ENCODE results near the gene LARGE1.

The LARGE1 gene

DNA sequence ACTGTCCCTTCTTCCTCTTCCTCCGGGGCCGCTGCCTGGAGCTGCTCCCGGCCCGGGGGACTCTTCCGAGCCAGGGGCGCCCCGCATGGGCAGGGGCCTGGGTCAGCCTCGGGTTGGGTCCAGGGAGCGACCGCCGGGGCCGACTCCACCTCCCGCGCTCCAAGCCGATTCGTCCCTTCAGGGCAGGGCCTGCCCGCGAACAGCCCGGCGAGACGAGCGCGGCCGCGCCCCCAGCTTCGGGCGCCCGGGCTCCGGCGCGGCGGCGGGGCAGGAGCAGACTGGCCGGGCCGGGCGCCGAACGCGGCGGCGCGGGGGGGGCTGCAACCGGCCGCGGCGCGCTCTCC, at the start of gene LARGE1:
Gene LARGE1, minus strand, starts transcription at position 280 of the 344 bp plus-strand sequence.
- H3K27me3 ChIP-seq (ENCODE audit: control insufficient read depth, insufficient read depth, low read length): peaks cover 14% of the 10 kb centered on the region
- peak within 1 kb of the TSS; percentile 68 for H3K4me3 ChIP-seq (ENCODE audit: low read depth, low read length)
- H3K9ac ChIP-seq (ENCODE audit: low read depth, low read length): peak within 1 kb of the TSS; percentile 71

DNA sequence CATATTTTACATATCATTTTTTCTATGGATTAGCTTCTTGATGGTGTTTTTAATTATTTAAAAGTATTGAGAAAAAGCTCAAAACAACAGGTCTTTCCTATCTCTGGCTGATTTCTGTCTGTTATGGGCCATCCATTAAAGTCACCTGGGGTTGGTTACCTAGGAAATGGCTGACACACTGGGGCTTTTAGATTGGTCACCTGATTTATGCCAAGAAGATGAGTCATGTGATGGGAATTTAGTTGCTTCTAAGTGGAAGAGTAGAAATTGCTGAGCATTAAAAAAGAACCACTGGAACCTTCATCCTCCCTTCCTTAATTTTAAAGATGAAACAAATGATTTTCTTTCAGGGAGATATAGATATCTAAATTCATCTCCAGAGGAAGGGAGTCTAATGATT, 48.8 kb upstream of the LARGE1 start:
- H3K36me3 ChIP-seq (ENCODE audit: control insufficient read depth, insufficient read depth, low read length): no peaks in the 10 kb centered on the region
- H3K4me1 ChIP-seq (ENCODE audit: control insufficient read depth, insufficient read depth, low read length): peaks cover 4% of the 10 kb centered on the region; the same call in 1 of the 2 replicates
- no peak overlapping the region for H3K27ac ChIP-seq (ENCODE audit: low read depth, low read length)
- no peak overlapping the region for H3K4me3 ChIP-seq (ENCODE audit: low read depth, low read length)
- no peak overlapping the region for H3K9ac ChIP-seq (ENCODE audit: low read depth, low read length)
- no peaks in the 10 kb centered on the region for H3K9me3 ChIP-seq (ENCODE audit: control insufficient read depth, insufficient read depth, low read length)
- no peaks in the 10 kb centered on the region; the same call in 1 of the 2 replicates for H3K27me3 ChIP-seq (ENCODE audit: control insufficient read depth, insufficient read depth, low read length)

More for the DNA sequence above, at the start of gene LARGE1:
- no peaks in the 10 kb centered on the region for H3K36me3 ChIP-seq (ENCODE audit: control insufficient read depth, insufficient read depth, low read length)
- H3K27ac ChIP-seq (ENCODE audit: low read depth, low read length): no peak within 1 kb of the TSS
- H3K4me1 ChIP-seq (ENCODE audit: control insufficient read depth, insufficient read depth, low read length): peaks cover 41% of the 10 kb centered on the region
- no peaks in the 10 kb centered on the region for H3K9me3 ChIP-seq (ENCODE audit: control insufficient read depth, insufficient read depth, low read length)

DNA sequence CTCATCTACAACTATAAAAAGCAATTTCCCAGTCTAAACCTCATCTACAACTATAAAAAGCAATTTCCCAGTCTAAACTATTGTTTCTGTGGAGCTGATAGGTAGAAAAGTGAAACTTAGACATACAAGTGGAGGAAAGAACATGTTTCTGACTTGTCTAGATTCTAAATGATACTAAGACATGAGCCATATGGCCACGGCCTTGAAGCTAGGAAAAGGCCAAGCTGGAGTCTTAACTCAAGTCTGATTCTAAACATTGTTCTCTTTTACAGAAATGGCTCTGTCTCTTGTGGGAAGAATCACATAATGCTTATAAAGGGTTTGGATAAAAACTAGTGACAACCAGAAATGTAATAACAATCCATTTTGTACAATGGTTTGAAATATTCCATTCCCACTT, 43.8 kb upstream of the LARGE1 start:
- Histone ChIP-seq H3K27me3 (ENCODE audit: control insufficient read depth, insufficient read depth, low read length) (no peaks in the 10 kb centered on the region; the same call in 1 of the 2 replicates), H3K36me3 (ENCODE audit: control insufficient read depth, insufficient read depth, low read length) (no peaks in the 10 kb centered on the region), H3K4me1 (ENCODE audit: control insufficient read depth, insufficient read depth, low read length) (no peaks in the 10 kb centered on the region), H3K9ac (ENCODE audit: low read depth, low read length) (no peak overlapping the region), H3K9me3 (ENCODE audit: control insufficient read depth, insufficient read depth, low read length) (no peaks in the 10 kb centered on the region), H3K4me3 (ENCODE audit: low read depth, low read length) (no peak overlapping the region), H3K27ac (ENCODE audit: low read depth, low read length) (no peak overlapping the region)

DNA sequence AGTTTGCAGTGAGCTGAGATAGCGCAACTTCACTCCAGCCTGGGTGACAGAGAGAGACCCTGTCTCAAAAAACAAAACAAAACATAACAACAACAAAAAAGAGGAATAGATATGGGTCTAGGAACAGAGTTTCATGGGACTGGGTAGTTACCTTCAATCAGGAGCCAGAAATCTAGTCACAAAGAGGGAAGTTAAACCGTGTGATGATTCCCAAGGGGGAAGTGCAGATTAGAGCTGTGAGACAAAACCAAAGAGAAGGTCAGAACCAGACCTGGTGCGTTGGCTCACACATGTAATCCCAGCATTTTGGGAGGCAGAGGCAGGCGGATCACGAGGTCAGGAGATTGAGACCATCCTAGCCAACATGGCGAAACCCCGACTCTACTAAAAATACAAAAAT, 42.1 kb upstream of the LARGE1 start:
- H3K4me1 ChIP-seq (ENCODE audit: control insufficient read depth, insufficient read depth, low read length): no peaks in the 10 kb centered on the region
- H3K9me3 ChIP-seq (ENCODE audit: control insufficient read depth, insufficient read depth, low read length): no peaks in the 10 kb centered on the region
- no peaks in the 10 kb centered on the region for H3K36me3 ChIP-seq (ENCODE audit: control insufficient read depth, insufficient read depth, low read length)
- H3K9ac ChIP-seq (ENCODE audit: low read depth, low read length): no peak overlapping the region
- no peaks in the 10 kb centered on the region; the same call in 1 of the 2 replicates for H3K27me3 ChIP-seq (ENCODE audit: control insufficient read depth, insufficient read depth, low read length)
- no peak overlapping the region for H3K4me3 ChIP-seq (ENCODE audit: low read depth, low read length)
- H3K27ac ChIP-seq (ENCODE audit: low read depth, low read length): no peak overlapping the region

DNA sequence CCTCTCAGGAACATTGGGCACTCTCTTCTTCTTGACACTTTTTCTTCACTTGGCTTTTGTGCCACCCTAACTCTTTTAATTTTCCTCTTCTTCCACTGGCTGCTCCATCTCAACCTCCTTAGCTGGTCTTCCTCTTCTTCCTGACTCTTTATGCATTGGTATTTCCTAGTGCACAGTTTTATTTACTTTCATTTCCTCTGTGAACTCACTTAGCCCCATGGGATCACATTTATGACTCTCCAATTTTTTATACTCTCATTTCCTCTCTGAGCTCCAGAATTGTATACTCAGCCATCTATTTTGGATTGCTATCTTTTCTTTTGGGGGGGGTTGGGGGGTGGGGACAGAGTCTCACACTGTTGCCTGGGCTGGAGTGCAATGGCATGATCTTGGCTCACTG, 38.5 kb upstream of the LARGE1 start:
- Histone ChIP-seq H3K27me3 (ENCODE audit: control insufficient read depth, insufficient read depth, low read length) (no peaks in the 10 kb centered on the region), H3K4me3 (ENCODE audit: low read depth, low read length) (no peak overlapping the region), H3K36me3 (ENCODE audit: control insufficient read depth, insufficient read depth, low read length) (no peaks in the 10 kb centered on the region), H3K27ac (ENCODE audit: low read depth, low read length) (no peak overlapping the region), H3K4me1 (ENCODE audit: control insufficient read depth, insufficient read depth, low read length) (no peaks in the 10 kb centered on the region), H3K9ac (ENCODE audit: low read depth, low read length) (no peak overlapping the region), H3K9me3 (ENCODE audit: control insufficient read depth, insufficient read depth, low read length) (no peaks in the 10 kb centered on the region)

DNA sequence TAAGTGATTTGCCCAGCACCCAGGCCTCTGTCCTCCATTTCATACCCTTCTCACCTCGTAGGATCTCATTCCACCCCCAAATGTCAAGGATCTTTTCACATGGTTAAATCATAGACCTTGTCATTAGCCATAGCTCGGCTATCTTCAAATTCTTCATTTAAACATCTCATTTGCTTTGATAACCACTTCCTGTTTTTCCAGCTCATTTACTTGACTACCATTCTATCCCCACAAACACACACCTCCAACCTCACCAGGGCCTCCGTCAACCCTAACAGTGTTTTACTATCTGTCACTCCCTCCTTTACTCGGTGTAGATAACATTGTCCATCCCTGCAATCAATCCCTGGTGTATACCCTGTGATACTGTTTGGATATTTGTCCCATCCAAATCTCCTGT, 36.8 kb upstream of the LARGE1 start:
- no peak overlapping the region for H3K27ac ChIP-seq (ENCODE audit: low read depth, low read length)
- no peaks in the 10 kb centered on the region for H3K27me3 ChIP-seq (ENCODE audit: control insufficient read depth, insufficient read depth, low read length)

DNA sequence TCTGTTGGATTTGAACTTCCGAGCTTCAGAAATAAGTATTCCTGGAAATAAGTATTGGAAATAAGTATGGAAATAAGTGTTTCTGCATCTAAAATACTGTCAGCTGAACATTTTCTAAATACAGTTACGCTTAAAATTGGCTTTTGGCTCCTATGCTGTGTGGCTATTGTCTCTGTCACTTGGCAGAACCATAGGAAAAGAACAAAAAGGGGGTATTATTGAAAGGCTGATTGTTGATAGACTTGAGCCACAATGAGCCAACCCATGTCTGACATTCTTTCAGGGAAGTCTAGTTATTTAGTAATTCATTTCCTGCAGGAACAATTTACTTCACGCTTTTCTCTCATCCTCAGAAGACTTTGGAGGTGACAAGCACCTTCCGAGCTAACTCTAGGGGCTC, 32.5 kb upstream of the LARGE1 start:
- H3K36me3 ChIP-seq (ENCODE audit: control insufficient read depth, insufficient read depth, low read length): no peaks in the 10 kb centered on the region
- H3K4me1 ChIP-seq (ENCODE audit: control insufficient read depth, insufficient read depth, low read length): no peaks in the 10 kb centered on the region
- H3K9ac ChIP-seq (ENCODE audit: low read depth, low read length): no peak overlapping the region
- H3K27ac ChIP-seq (ENCODE audit: low read depth, low read length): no peak overlapping the region
- H3K9me3 ChIP-seq (ENCODE audit: control insufficient read depth, insufficient read depth, low read length): no peaks in the 10 kb centered on the region
- H3K27me3 ChIP-seq (ENCODE audit: control insufficient read depth, insufficient read depth, low read length): no peaks in the 10 kb centered on the region
- no peak overlapping the region for H3K4me3 ChIP-seq (ENCODE audit: low read depth, low read length)

More for the DNA sequence above, 36.8 kb upstream of the LARGE1 start:
- Histone ChIP-seq H3K36me3 (ENCODE audit: control insufficient read depth, insufficient read depth, low read length) (no peaks in the 10 kb centered on the region), H3K4me1 (ENCODE audit: control insufficient read depth, insufficient read depth, low read length) (no peaks in the 10 kb centered on the region), H3K4me3 (ENCODE audit: low read depth, low read length) (no peak overlapping the region), H3K9me3 (ENCODE audit: control insufficient read depth, insufficient read depth, low read length) (no peaks in the 10 kb centered on the region), H3K9ac (ENCODE audit: low read depth, low read length) (no peak overlapping the region)

DNA sequence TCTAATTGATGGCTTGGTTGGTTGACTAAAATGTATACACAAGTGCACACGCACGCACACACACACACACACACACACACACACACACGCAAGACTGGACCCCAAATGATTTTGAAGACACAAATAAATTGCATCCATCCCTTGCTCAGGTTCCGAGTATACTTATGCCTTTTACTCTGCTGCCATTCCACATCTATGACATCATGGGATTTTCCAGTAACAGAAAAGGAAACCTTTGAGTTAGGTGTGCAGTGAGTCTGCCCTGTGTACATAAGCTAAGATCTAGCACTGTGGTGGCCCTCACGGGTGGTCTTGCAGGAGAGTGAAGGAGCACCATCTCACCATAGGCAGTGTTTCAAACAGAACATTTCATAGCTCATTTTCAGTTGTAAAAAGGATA, 20.5 kb upstream of the LARGE1 start:
- Histone ChIP-seq H3K4me1 (ENCODE audit: control insufficient read depth, insufficient read depth, low read length) (no peaks in the 10 kb centered on the region), H3K9ac (ENCODE audit: low read depth, low read length) (no peak overlapping the region), H3K4me3 (ENCODE audit: low read depth, low read length) (no peak overlapping the region), H3K27me3 (ENCODE audit: control insufficient read depth, insufficient read depth, low read length) (no peaks in the 10 kb centered on the region), H3K27ac (ENCODE audit: low read depth, low read length) (no peak overlapping the region), H3K9me3 (ENCODE audit: control insufficient read depth, insufficient read depth, low read length) (no peaks in the 10 kb centered on the region), H3K36me3 (ENCODE audit: control insufficient read depth, insufficient read depth, low read length) (no peaks in the 10 kb centered on the region)

DNA sequence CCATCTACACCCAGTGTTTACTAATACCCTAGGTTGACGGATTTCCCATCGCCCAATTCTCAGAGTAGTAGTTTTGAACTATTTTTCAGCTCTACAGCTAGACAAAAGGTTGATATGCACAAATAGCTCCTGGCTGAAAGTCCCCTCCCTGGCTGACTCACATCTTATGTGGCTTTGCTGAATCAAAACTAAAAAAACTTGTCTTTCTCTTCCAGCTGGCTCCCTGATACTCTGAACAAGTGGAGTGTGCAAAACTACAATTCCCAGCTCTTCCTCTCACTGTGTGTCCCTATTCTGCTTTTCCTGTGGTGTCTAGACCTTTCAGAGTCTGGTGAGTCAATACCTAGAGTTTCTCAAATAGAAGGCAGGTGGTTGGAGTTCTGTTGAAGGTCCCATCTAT, 12.7 kb upstream of the LARGE1 start:
- Histone ChIP-seq H3K36me3 (ENCODE audit: control insufficient read depth, insufficient read depth, low read length) (no peaks in the 10 kb centered on the region), H3K4me1 (ENCODE audit: control insufficient read depth, insufficient read depth, low read length) (no peaks in the 10 kb centered on the region), H3K27me3 (ENCODE audit: control insufficient read depth, insufficient read depth, low read length) (no peaks in the 10 kb centered on the region), H3K9ac (ENCODE audit: low read depth, low read length) (no peak overlapping the region), H3K9me3 (ENCODE audit: control insufficient read depth, insufficient read depth, low read length) (no peaks in the 10 kb centered on the region), H3K4me3 (ENCODE audit: low read depth, low read length) (no peak overlapping the region), H3K27ac (ENCODE audit: low read depth, low read length) (no peak overlapping the region)

DNA sequence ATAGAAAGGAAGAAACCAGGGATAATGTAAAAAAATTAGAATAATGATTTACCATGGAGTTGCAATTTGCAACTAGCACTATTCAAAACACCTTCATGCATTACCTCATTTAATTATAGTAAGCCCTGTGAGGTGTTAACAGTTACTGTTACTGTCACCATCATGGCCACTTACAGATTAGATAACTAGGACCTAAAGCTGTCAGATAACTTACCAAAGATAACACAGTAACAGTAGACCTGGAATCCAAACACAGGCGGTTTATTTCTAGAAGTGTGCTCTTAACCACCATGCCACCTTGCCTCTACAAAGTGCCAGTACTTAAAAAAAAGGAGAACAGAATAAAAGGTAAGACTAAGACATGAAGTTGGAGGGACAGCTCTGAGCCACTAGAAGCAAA, 11.1 kb upstream of the LARGE1 start:
- no peak overlapping the region for H3K27ac ChIP-seq (ENCODE audit: low read depth, low read length)
- no peaks in the 10 kb centered on the region for H3K9me3 ChIP-seq (ENCODE audit: control insufficient read depth, insufficient read depth, low read length)
- H3K36me3 ChIP-seq (ENCODE audit: control insufficient read depth, insufficient read depth, low read length): no peaks in the 10 kb centered on the region
- no peaks in the 10 kb centered on the region for H3K27me3 ChIP-seq (ENCODE audit: control insufficient read depth, insufficient read depth, low read length)
- H3K4me1 ChIP-seq (ENCODE audit: control insufficient read depth, insufficient read depth, low read length): no peaks in the 10 kb centered on the region
- no peak overlapping the region for H3K4me3 ChIP-seq (ENCODE audit: low read depth, low read length)
- no peak overlapping the region for H3K9ac ChIP-seq (ENCODE audit: low read depth, low read length)

DNA sequence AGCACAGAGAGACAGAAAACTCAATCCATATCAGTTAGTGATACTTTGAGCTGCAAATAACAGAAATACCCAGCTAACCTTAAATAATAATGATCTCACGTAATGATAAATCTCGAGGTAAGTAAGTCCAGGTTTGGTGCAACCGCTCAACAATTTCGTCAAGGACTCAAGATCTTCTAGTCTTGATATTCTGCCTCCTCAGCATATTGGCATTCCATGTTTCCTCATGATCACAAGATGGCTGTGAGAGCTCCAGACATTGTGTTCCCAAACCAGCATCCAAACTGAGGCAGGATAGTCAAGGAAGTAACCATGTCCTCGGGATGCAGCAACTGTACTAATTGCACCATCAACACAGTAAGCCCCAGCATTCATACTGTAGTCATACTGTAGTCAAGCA, 7.5 kb upstream of the LARGE1 start:
- no peak overlapping the region for H3K27ac ChIP-seq (ENCODE audit: low read depth, low read length)
- no peaks in the 10 kb centered on the region for H3K9me3 ChIP-seq (ENCODE audit: control insufficient read depth, insufficient read depth, low read length)
- no peaks in the 10 kb centered on the region for H3K36me3 ChIP-seq (ENCODE audit: control insufficient read depth, insufficient read depth, low read length)
- H3K4me3 ChIP-seq (ENCODE audit: low read depth, low read length): no peak overlapping the region
- peaks cover 14% of the 10 kb centered on the region for H3K4me1 ChIP-seq (ENCODE audit: control insufficient read depth, insufficient read depth, low read length)
- H3K9ac ChIP-seq (ENCODE audit: low read depth, low read length): no peak overlapping the region
- H3K27me3 ChIP-seq (ENCODE audit: control insufficient read depth, insufficient read depth, low read length): no peaks in the 10 kb centered on the region

DNA sequence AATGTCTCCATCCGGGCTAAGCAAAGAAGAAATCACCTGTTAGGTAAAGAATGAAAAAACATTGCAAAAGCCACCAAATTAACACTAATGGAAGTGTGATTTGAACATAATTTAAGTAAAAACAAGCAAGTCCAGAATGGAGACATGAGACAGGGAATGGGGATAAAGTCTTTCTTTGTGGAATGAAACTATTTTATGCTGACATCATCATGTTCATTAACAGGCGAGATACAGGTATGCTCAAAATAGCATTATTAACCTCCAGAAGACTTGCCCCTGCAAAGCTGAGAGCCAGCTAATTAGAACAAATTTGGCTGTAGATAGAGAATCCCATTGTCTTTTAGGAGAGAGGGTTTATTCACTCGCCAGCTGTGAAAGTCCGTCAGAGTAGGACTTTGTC, 4.9 kb upstream of the LARGE1 start:
- Histone ChIP-seq H3K27ac (ENCODE audit: low read depth, low read length) (no peak overlapping the region), H3K9me3 (ENCODE audit: control insufficient read depth, insufficient read depth, low read length) (no peaks in the 10 kb centered on the region), H3K27me3 (ENCODE audit: control insufficient read depth, insufficient read depth, low read length) (no peaks in the 10 kb centered on the region), H3K4me1 (ENCODE audit: control insufficient read depth, insufficient read depth, low read length) (peaks cover 14% of the 10 kb centered on the region), H3K36me3 (ENCODE audit: control insufficient read depth, insufficient read depth, low read length) (no peaks in the 10 kb centered on the region), H3K4me3 (ENCODE audit: low read depth, low read length) (no peak overlapping the region), H3K9ac (ENCODE audit: low read depth, low read length) (no peak overlapping the region)
